ENCODE results near the gene FXYD1.

Gene FXYD1

GRCh38 chr19:35108730-35109129, 29.9 kb upstream of the FXYD1 start:
- DNase-seq: no peak

- DNase-seq: no peak
Measured at GRCh38 chr19:35109395-35110112, 29.1 kb upstream of the FXYD1 start.

- no peak for DNase-seq
Measured at GRCh38 chr19:35110974-35111373, 27.6 kb upstream of the FXYD1 start.

GRCh38 chr19:35112995-35113688, 25.5 kb upstream of the FXYD1 start:
- no peak for DNase-seq

GRCh38 chr19:35114353-35115176, 24.1 kb upstream of the FXYD1 start:
- DNase-seq: peak; percentile 52

GRCh38 chr19:35115177-35115951, 23.3 kb upstream of the FXYD1 start, which contains the start of gene FXYD3:
Gene FXYD3, plus strand, starts transcription at chr19:35115823. Its CDS starts 3,554 bp downstream, at chr19:35119377.
- no peak for DNase-seq

- no peak for DNase-seq
Measured at GRCh38 chr19:35116072-35116801, 22.4 kb upstream of the FXYD1 start.

GRCh38 chr19:35117116-35117515, 21.5 kb upstream of the FXYD1 start:
- DNase-seq: no peak

GRCh38 chr19:35117799-35118198, 20.8 kb upstream of the FXYD1 start:
- no peak for DNase-seq

- DNase-seq: no peak
Measured at GRCh38 chr19:35118268-35119020, 20.2 kb upstream of the FXYD1 start.

GRCh38 chr19:35119091-35119490, 19.5 kb upstream of the FXYD1 start:
- DNase-seq: no peak

- no peak for DNase-seq
Measured at GRCh38 chr19:35119578-35120155, 19.0 kb upstream of the FXYD1 start.

- DNase-seq: no peak
Measured at GRCh38 chr19:35120492-35120891, 18.1 kb upstream of the FXYD1 start.

GRCh38 chr19:35120898-35121297, 17.7 kb upstream of the FXYD1 start:
- no peak for DNase-seq

- DNase-seq: no peak
Measured at GRCh38 chr19:35122687-35123551, 15.7 kb upstream of the FXYD1 start.

GRCh38 chr19:35123573-35123972, 15.1 kb upstream of the FXYD1 start:
- DNase-seq: no peak

GRCh38 chr19:35124098-35125060, 14.2 kb upstream of the FXYD1 start:
- peak; percentile 82 for DNase-seq

GRCh38 chr19:35125270-35125717, 13.3 kb upstream of the FXYD1 start:
- no peak for DNase-seq
